ENCODE data around the gene DAZAP1. TPM values are rescaled to one million over a fixed set of nuclear protein-coding genes. Genes with fewer than 3 reads are reported as not detected.

The DAZAP1 gene
- total and polyA plus RNA-seq, 4 donors, result 5.4 to 45.0 (median 29.7) TPM

GRCh38 chr19:1395194-1396018 lies 12.0 kb upstream of the DAZAP1 start:
- Histone ChIP-seq H3K9me3 (ENCODE audit: control insufficient read depth in 4 of 4, low read length in 3 of 4) (no peaks in the 10 kb centered on the region), H3K27me3 (ENCODE audit: control insufficient read depth in 4 of 4, insufficient read depth in 4 of 4, low read length in 3 of 4) (no peaks in the 10 kb centered on the region), H3K27ac (ENCODE audit: low read depth in 1 of 2, low read length in 2 of 2) (peak overlapping the region; percentile 77 to 78), H3K9ac (ENCODE audit: low read depth in 1 of 2, low read length in 2 of 2) (no peak overlapping the region), H3K4me3 (ENCODE audit: low read depth in 1 of 3, low read length in 3 of 3) (no peak overlapping the region), H3K4me1 (ENCODE audit: control insufficient read depth in 4 of 4, insufficient read depth in 4 of 4, low read length in 3 of 4) (peaks cover 29 to 55% (median 46%) of the 10 kb centered on the region in 4 donors), H3K36me3 (ENCODE audit: control insufficient read depth in 4 of 4, insufficient read depth in 3 of 4, low read depth in 1 of 4, low read length in 3 of 4) (peaks cover 0 to 25% (median 17%) of the 10 kb centered on the region in 4 donors)
- DNase-seq (ENCODE audit: low spot score), result peak; percentile 50
- TF ChIP-seq EGR1 (IDR thresholded peaks at IDR 0.05; ENCODE audit: low read depth in 2 of 2), result peak in 1 of 2 donors; percentile 19
- TF ChIP-seq SP1 (IDR thresholded peaks at IDR 0.05), result peak; percentile 68
- peak in 1 of 2 donors; percentile 25 for TF ChIP-seq RAD21 (IDR thresholded peaks at IDR 0.05)
- peak; percentile 68 to 70 for TF ChIP-seq RXRA (IDR thresholded peaks at IDR 0.05)
- TF ChIP-seq GABPA (IDR thresholded peaks at IDR 0.05 in 1 of 2, conservative IDR thresholded peaks at IDR 0.05 in 1 of 2), result no peak
- no peak for TF ChIP-seq CTCF (IDR thresholded peaks at IDR 0.05; ENCODE audit: low read depth, low read length, missing input control)
- peak; percentile 19 for TF ChIP-seq FOXA2 (IDR thresholded peaks at IDR 0.05)
- peak; percentile 72 to 87 for TF ChIP-seq HNF4A (conservative IDR thresholded peaks at IDR 0.05)
- WGBS, result 36% methylated on average over 52 of the region's 52 CpGs

- H3K4me1 ChIP-seq (ENCODE audit: control insufficient read depth in 4 of 4, insufficient read depth in 4 of 4, low read length in 3 of 4), result peaks cover 29 to 55% (median 46%) of the 10 kb centered on the region in 4 donors
- WGBS, result 26% methylated on average over 25 of the region's 25 CpGs
These were observed 11.2 kb upstream of the DAZAP1 start for GRCh38 chr19:1396019-1396767.

GRCh38 chr19:1396768-1397679 lies 10.4 kb upstream of the DAZAP1 start:
- Histone ChIP-seq H3K4me1 (ENCODE audit: control insufficient read depth in 4 of 4, insufficient read depth in 4 of 4, low read length in 3 of 4) (peaks cover 29 to 60% (median 51%) of the 10 kb centered on the region in 4 donors), H3K27ac (ENCODE audit: low read depth in 1 of 2, low read length in 2 of 2) (peak overlapping the region; percentile 77 to 78), H3K27me3 (ENCODE audit: control insufficient read depth in 4 of 4, insufficient read depth in 4 of 4, low read length in 3 of 4) (no peaks in the 10 kb centered on the region), H3K9ac (ENCODE audit: low read depth in 1 of 2, low read length in 2 of 2) (no peak overlapping the region), H3K9me3 (ENCODE audit: control insufficient read depth in 4 of 4, low read length in 3 of 4) (no peaks in the 10 kb centered on the region), H3K4me3 (ENCODE audit: low read depth in 1 of 3, low read length in 3 of 3) (no peak overlapping the region), H3K36me3 (ENCODE audit: control insufficient read depth in 4 of 4, insufficient read depth in 3 of 4, low read depth in 1 of 4, low read length in 3 of 4) (peaks cover 0 to 23% (median 12%) of the 10 kb centered on the region in 4 donors)
- TF ChIP-seq HNF4A (conservative IDR thresholded peaks at IDR 0.05) (peak in 1 of 2 donors; percentile 34), MAX (IDR thresholded peaks at IDR 0.05) (no peak)
- DNase-seq (ENCODE audit: low spot score), result no peak
- 51% methylated on average over 42 of the region's 42 CpGs for WGBS

More at GRCh38 chr19:1396019-1396767, 11.2 kb upstream of the DAZAP1 start:
- TF ChIP-seq HNF4G (IDR thresholded peaks at IDR 0.05) (no peak), RXRA (IDR thresholded peaks at IDR 0.05) (peak in 1 of 2 donors; percentile 15), NR2F2 (IDR thresholded peaks at IDR 0.05) (no peak)
- Histone ChIP-seq H3K9ac (ENCODE audit: low read depth in 1 of 2, low read length in 2 of 2) (no peak overlapping the region), H3K9me3 (ENCODE audit: control insufficient read depth in 4 of 4, low read length in 3 of 4) (no peaks in the 10 kb centered on the region), H3K27me3 (ENCODE audit: control insufficient read depth in 4 of 4, insufficient read depth in 4 of 4, low read length in 3 of 4) (no peaks in the 10 kb centered on the region), H3K36me3 (ENCODE audit: control insufficient read depth in 4 of 4, insufficient read depth in 3 of 4, low read depth in 1 of 4, low read length in 3 of 4) (peaks cover 0 to 23% (median 13%) of the 10 kb centered on the region in 4 donors), H3K4me3 (ENCODE audit: low read depth in 1 of 3, low read length in 3 of 3) (no peak overlapping the region), H3K27ac (ENCODE audit: low read depth in 1 of 2, low read length in 2 of 2) (peak overlapping the region; percentile 77 to 78)
- peak; percentile 51 for DNase-seq (ENCODE audit: low spot score)
